GM12892 (cell line): ENCODE results near the gene SYT15B.
"Not testable (repeated sequence)": the region's sequence is repeated elsewhere in the genome, so short reads cannot be mapped to it uniquely, and the experiment has no call there.

Source experiments
- POLR2A ChIP-seq: IDR thresholded peaks from 2 replicates; pipeline ENCODE4 v1.6.1; 2011; ENCODE audit warnings: low read depth, low read length, control low read depth
- POLR2AphosphoS5 ChIP-seq: IDR thresholded peaks from 2 replicates; pipeline ENCODE4 v1.6.1; 2011; ENCODE audit warnings: low read depth, low read length, control low read depth

- TF ChIP-seq POLR2A, POLR2AphosphoS5: not testable (repeated sequence)
These were observed 12.2 kb upstream of the SYT15B start for GRCh38 chr10:47775361-47776231.
